H1 (cell line): ENCODE measurements around the gene DOCK1. TPM values are rescaled to one million over a fixed set of nuclear protein-coding genes. Genes with fewer than 3 reads are reported as not detected.

Source experiments
- CTCF ChIA-PET: fragments of 300-600 bp; sonication (Branson Sonifier 250); formaldehyde crosslinking; loops from one replicate; lab custom pipeline; 2021; ENCODE audit not compliant: partially characterized antibody; lab: Charles Lee
- POLR2A ChIA-PET: fragments of 300-600 bp; sonication (Branson Sonifier 250); formaldehyde crosslinking; loops from one replicate; lab custom pipeline; 2021; ENCODE audit warnings: inconsistent platforms; ENCODE audit not compliant: partially characterized antibody; lab: Charles Lee
- DNase-seq, 2 experiments: peaks; one replicate each; pipeline versions ENCODE4 v3.0.0 to v3.0.0-alpha.2; 2010 to 2022; ENCODE audit warnings: low spot score in 2 of 2, low read depth in 1 of 2, mixed read lengths in 1 of 2
- FAIRE-seq: peaks from 2 replicates; lab custom pipeline; 2011; peaks lifted over from hg19 to GRCh38; lab: Jason Lieb, UNC
- H2AFZ ChIP-seq: 2 replicates; pipeline ENCODE4 v1.8.1; 2012; ENCODE audit warnings: low read length, inconsistent platforms
- H2AK5ac ChIP-seq: 2 replicates; pipeline ENCODE4 v1.6.1; 2013; ENCODE audit warnings: low read depth, low read length
- H2BK120ac ChIP-seq: replicated peaks from 2 replicates; pipeline ENCODE3; 2013; ENCODE audit warnings: low read depth, low read length, inconsistent platforms
- H2BK12ac ChIP-seq: 2 replicates; pipeline ENCODE4 v1.6.1; 2013; ENCODE audit warnings: low read depth, low read length
- H2BK15ac ChIP-seq: 2 replicates; pipeline ENCODE4 v1.6.1; 2013; ENCODE audit warnings: low read length
- H2BK20ac ChIP-seq: 2 replicates; pipeline ENCODE4 v1.6.1; 2013; ENCODE audit warnings: low read length
- H2BK5ac ChIP-seq: 2 replicates; pipeline ENCODE4 v1.6.1; 2013; ENCODE audit warnings: low read depth, low read length
- H3K14ac ChIP-seq: 2 replicates; pipeline ENCODE4 v1.6.1; 2013; ENCODE audit warnings: inconsistent platforms; ENCODE audit not compliant: insufficient read length
- H3K18ac ChIP-seq: 2 replicates; pipeline ENCODE4 v1.6.1; 2013; ENCODE audit warnings: low read length; ENCODE audit errors: extremely low read depth
- H3K23ac ChIP-seq: 2 replicates; pipeline ENCODE4 v1.6.1; 2013; ENCODE audit warnings: inconsistent platforms; ENCODE audit not compliant: insufficient read length
- H3K23me2 ChIP-seq: 2 replicates; pipeline ENCODE4 v1.6.1; 2013; ENCODE audit warnings: low read depth, low read length
- H3K27ac ChIP-seq: 2 replicates; pipeline ENCODE4 v1.6.1; 2011; ENCODE audit warnings: low read depth, low read length, inconsistent platforms
- H3K27me3 ChIP-seq, 4 experiments: replicated peaks in 1 of 4; 1 replicate in 1 of 4; 2 replicates in 3 of 4; pipeline versions ENCODE4 v1.6.1 to v1.8.1; 2011 to 2013; ENCODE audit warnings: low read length in 3 of 4, mild to moderate bottlenecking in 3 of 4, inconsistent platforms in 2 of 4, mixed read lengths in 2 of 4, moderate library complexity in 1 of 4; ENCODE audit not compliant: control insufficient read depth in 3 of 4, insufficient read depth in 3 of 4; ENCODE audit errors: extremely low read depth in 1 of 4
- H3K36me3 ChIP-seq, 4 experiments: 2 replicates each; pipeline versions ENCODE4 v1.6.1 to v1.8.1; 2011 to 2013; ENCODE audit warnings: mild to moderate bottlenecking in 4 of 4, low read length in 3 of 4, moderate library complexity in 2 of 4, control low read depth in 1 of 4, inconsistent platforms in 1 of 4; ENCODE audit not compliant: insufficient read depth in 4 of 4, control insufficient read depth in 2 of 4
- H3K4ac ChIP-seq: replicated peaks from 2 replicates; pipeline ENCODE3; 2013; ENCODE audit warnings: low read length, low read depth, mixed read lengths, inconsistent platforms; ENCODE audit not compliant: insufficient read length
- H3K4me1 ChIP-seq, 4 experiments: replicated peaks in 1 of 4; 1 replicate in 1 of 4; 2 replicates in 3 of 4; pipeline versions ENCODE4 v1.6.1 to v1.8.1; 2011 to 2013; ENCODE audit warnings: low read length in 3 of 4, inconsistent platforms in 2 of 4, mixed read lengths in 1 of 4; ENCODE audit not compliant: insufficient read depth in 4 of 4, control insufficient read depth in 3 of 4
- H3K4me2 ChIP-seq, 2 experiments: 2 replicates each; pipeline versions ENCODE4 v1.6.1 to v1.8.1; 2011 to 2013; ENCODE audit warnings: low read depth in 2 of 2, low read length in 2 of 2, control low read depth in 1 of 2, inconsistent platforms in 1 of 2, mild to moderate bottlenecking in 1 of 2; ENCODE audit not compliant: insufficient read depth in 1 of 2
- H3K4me3 ChIP-seq, 4 experiments: fragments of 200-600, 300-600 bp in 1 of 4; sonication (generic), shearing (Covaris generic), sonication (Bioruptor Twin) in 1 of 4; 2 replicates each; pipeline versions ENCODE4 v1.5.1 to v1.8.1; 2011 to 2016; ENCODE audit warnings: low read length in 4 of 4, low read depth in 3 of 4, control low read depth in 2 of 4, inconsistent platforms in 2 of 4, mild to moderate bottlenecking in 2 of 4, mixed read lengths in 1 of 4, moderate library complexity in 1 of 4; ENCODE audit not compliant: insufficient read depth in 2 of 4; ENCODE audit errors: extremely low read depth in 1 of 4
- H3K56ac ChIP-seq: replicated peaks from 2 replicates; pipeline ENCODE3; 2013; ENCODE audit warnings: low read depth, mild to moderate bottlenecking, mixed read lengths, low read length, inconsistent platforms; ENCODE audit not compliant: insufficient read length
- H3K79me1 ChIP-seq: 2 replicates; pipeline ENCODE4 v1.6.1; 2013; ENCODE audit warnings: low read depth, low read length, control low read depth
- H3K79me2 ChIP-seq, 2 experiments: 2 replicates each; pipeline versions ENCODE4 v1.6.1 to v1.8.1; 2012 to 2013; ENCODE audit warnings: low read length in 2 of 2, mild to moderate bottlenecking in 2 of 2, inconsistent platforms in 1 of 2; ENCODE audit not compliant: insufficient read depth in 2 of 2, control insufficient read depth in 1 of 2
- H3K9ac ChIP-seq, 4 experiments: replicated peaks in 1 of 4; 1 replicate in 1 of 4; 2 replicates in 3 of 4; pipeline versions ENCODE4 v1.6.1 to v1.8.1; 2011 to 2013; ENCODE audit warnings: low read depth in 3 of 4, low read length in 3 of 4, control low read depth in 2 of 4, mild to moderate bottlenecking in 2 of 4, moderate library complexity in 2 of 4, inconsistent platforms in 1 of 4; ENCODE audit errors: extremely low read depth in 1 of 4
- H3K9me3 ChIP-seq, 2 experiments: 2 replicates each; pipeline versions ENCODE4 v1.6.1 to v1.8.1; 2012 to 2013; ENCODE audit warnings: mild to moderate bottlenecking in 2 of 2, moderate library complexity in 2 of 2, control low read depth in 1 of 2, inconsistent platforms in 1 of 2, low read depth in 1 of 2, low read length in 1 of 2, mixed read lengths in 1 of 2; ENCODE audit not compliant: insufficient read depth in 2 of 2
- H4K20me1 ChIP-seq, 2 experiments: replicated peaks in 1 of 2; 2 replicates each; pipeline versions ENCODE3 to v1.8.1; 2011 to 2013; ENCODE audit warnings: inconsistent platforms in 2 of 2, low read length in 2 of 2, mild to moderate bottlenecking in 1 of 2; ENCODE audit not compliant: insufficient read depth in 2 of 2, control insufficient read depth in 1 of 2
- H4K5ac ChIP-seq: 2 replicates; pipeline ENCODE4 v1.6.1; 2013; ENCODE audit warnings: low read length, low read depth, mixed read lengths, inconsistent platforms; ENCODE audit not compliant: insufficient read length
- H4K8ac ChIP-seq: 2 replicates; pipeline ENCODE4 v1.8.0; 2013; ENCODE audit warnings: mild to moderate bottlenecking, moderate library complexity, low read length, inconsistent platforms; ENCODE audit not compliant: insufficient read depth; ENCODE audit errors: extremely low read depth
- H4K91ac ChIP-seq: replicated peaks from 2 replicates; pipeline ENCODE3; 2013; ENCODE audit warnings: low read length, mixed read lengths, inconsistent platforms; ENCODE audit not compliant: insufficient read length
- BRCA1 ChIP-seq: IDR thresholded peaks from 2 replicates; pipeline ENCODE4 v1.6.1; 2012; ENCODE audit warnings: low read depth, low read length, improper control_type of control experiment
- CEBPB ChIP-seq: IDR thresholded peaks from 2 replicates; pipeline ENCODE4 v1.6.1; 2012; ENCODE audit warnings: low read depth, low read length
- CHD2 ChIP-seq: IDR thresholded peaks from 2 replicates; pipeline ENCODE4 v1.6.1; 2012; ENCODE audit warnings: low read length, improper control_type of control experiment
- CTBP2 ChIP-seq: IDR thresholded peaks from 2 replicates; pipeline ENCODE4 v1.7.0; 2011; ENCODE audit warnings: borderline replicate concordance, mild to moderate bottlenecking, moderate library complexity, mixed read lengths, low read length; ENCODE audit not compliant: insufficient read depth, insufficient read length
- EGR1 ChIP-seq: IDR thresholded peaks from 2 replicates; pipeline ENCODE4 v1.6.1; 2011; ENCODE audit warnings: low read depth, low read length, borderline replicate concordance
- EZH2 ChIP-seq: fragments of 200-600 bp; sonication (generic); IDR thresholded peaks from 2 replicates; pipeline ENCODE4 v1.7.1; 2012; ENCODE audit warnings: low read depth, mild to moderate bottlenecking, moderate library complexity, low read length, inconsistent platforms; ENCODE audit not compliant: severe bottlenecking
- HDAC6 ChIP-seq: IDR thresholded peaks from one replicate; pipeline ENCODE4 v1.7.1; 2012; ENCODE audit warnings: low read depth, mild to moderate bottlenecking, inconsistent platforms, low read length, moderate library complexity
- KDM4A ChIP-seq: IDR thresholded peaks from one replicate; pipeline ENCODE4 v1.7.1; 2012; ENCODE audit warnings: low read depth, mild to moderate bottlenecking, moderate library complexity, low read length, inconsistent platforms; ENCODE audit not compliant: severe bottlenecking
- SP1 ChIP-seq: IDR thresholded peaks from 2 replicates; pipeline ENCODE4 v1.6.1; 2011; ENCODE audit warnings: low read depth, low read length
- TEAD4 ChIP-seq: IDR thresholded peaks from 2 replicates; pipeline ENCODE4 v1.6.1; 2012; ENCODE audit warnings: low read depth, low read length, inconsistent platforms, mixed read lengths
- YY1 ChIP-seq: IDR thresholded peaks from 2 replicates; pipeline ENCODE4 v1.6.1; 2011; ENCODE audit warnings: low read depth, mild to moderate bottlenecking, low read length
- WGBS, 2 experiments: shearing (Covaris generic) in 1 of 2; methylation state at CpG; one replicate each; pipeline versions ENCODE4 v1.1.6 to v1.1.7; 2013 to 2015; ENCODE audit warnings: low lambda C conversion rate in 2 of 2, mixed read lengths in 2 of 2, inconsistent platforms in 1 of 2, low coverage in 1 of 2, missing lambda C conversion rate in 1 of 2; ENCODE audit not compliant: insufficient replicate concordance in 2 of 2, insufficient coverage in 1 of 2, insufficient read length in 1 of 2; ENCODE audit errors: extremely low coverage in 1 of 2, missing lambda C conversion rate in 1 of 2; 5-methylcytosine and 5-hydroxymethylcytosine counted together
- polyA plus RNA-seq, 7 experiments: library from polyadenylated mRNA; depleted of rRNA in 3 of 7; stranded (reverse) in 5 of 7; unstranded in 2 of 7; fragments of >200 nt in 5 of 7; fragments of 200-250 nt in 2 of 7; gene quantifications; 1 replicate in 5 of 7; 2 replicates in 1 of 7; 4 replicates in 1 of 7; pipeline versions ENCODE4 v1.2.1 to v1.2.3, GENCODE V29; 2011 to 2013; ENCODE audit warnings: missing spikeins in 2 of 7, mixed read lengths in 2 of 7
- total RNA-seq: library from RNA; stranded (reverse); fragmentation: NEBNext Ultra II Directional; extraction: Animal tissue kit (Norgen Biotek cat#: 25700); gene quantifications from 2 replicates; pipeline ENCODE4 v1.2.1, GENCODE V29; 2021
- TF ChIP-seq, protein P1 (sequence below): IDR thresholded peaks from 2 replicates; pipeline ENCODE4 v1.6.1; 2011; ENCODE audit warnings: low read length, improper control_type of control experiment
- TF ChIP-seq, protein P2 (sequence below): IDR thresholded peaks from 2 replicates; pipeline ENCODE4 v1.6.1; 2011; ENCODE audit warnings: low read depth, mild to moderate bottlenecking, low read length; ENCODE audit not compliant: insufficient read depth

Gene DOCK1
- total and polyA plus RNA-seq, 2 of the 8 experiments (the other 6 are each of a cell fraction or from before 2014, with no cell fraction given) = 11.6 to 53.0 TPM

DNA sequence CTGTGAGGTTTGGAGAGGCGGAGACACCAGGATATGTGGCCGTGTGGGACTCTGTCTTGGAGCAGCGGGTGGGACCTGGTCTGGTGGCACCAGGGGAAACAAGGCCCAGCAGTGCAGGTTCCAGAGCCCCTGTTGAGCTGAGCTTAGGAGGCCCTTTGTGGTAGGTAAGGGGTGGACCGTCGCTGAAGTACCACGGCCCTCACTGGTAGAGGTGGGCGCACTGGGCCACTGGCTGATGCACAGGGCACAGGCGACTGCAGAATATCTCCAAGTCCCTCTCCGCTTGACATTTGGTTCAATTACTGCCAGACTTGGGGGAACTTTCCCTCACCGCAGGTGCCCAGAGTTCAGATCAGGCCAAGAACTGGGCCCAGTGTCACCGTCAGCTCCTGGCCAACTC lies 27.3 kb downstream of the DOCK1 start:
- H3K14ac ChIP-seq = no peak overlapping the region
- no peak overlapping the region for H3K56ac ChIP-seq
- no peak overlapping the region for H3K4ac ChIP-seq
- peaks cover 0 to 10% (median 0%) of the 10 kb centered on the region in 4 experiments; a peak in 3 of 8 replicates for H3K36me3 ChIP-seq
- H3K4me1 ChIP-seq = peaks cover 0 to 4% (median 0%) of the 10 kb centered on the region in 4 experiments; a peak in 3 of 7 replicates
- H4K5ac ChIP-seq = no peak overlapping the region
- WGBS, 2 experiments = 91% methylated on average over 11 of the region's 11 CpGs; no CpG with 5 or more reads in 1 of the 2 experiments
- H3K27me3 ChIP-seq = no peaks in the 10 kb centered on the region
- no peak overlapping the region for H2BK120ac ChIP-seq
- H2BK12ac ChIP-seq = no peak overlapping the region
- H4K20me1 ChIP-seq = peaks cover 8 to 16% of the 10 kb centered on the region in 2 experiments
- DNase-seq = no peak
- no peak overlapping the region for H3K4me2 ChIP-seq
- peaks cover 39% of the 10 kb centered on the region for H3K79me1 ChIP-seq
- no peak overlapping the region for H4K91ac ChIP-seq
- H4K8ac ChIP-seq = no peak overlapping the region
- no peaks in the 10 kb centered on the region for H3K9me3 ChIP-seq
- no peak for FAIRE-seq
- ChIA-PET POLR2A (no interaction called here), CTCF (interaction anchor here (1.1 to 1.8 kb wide), 3 partner anchors 10 to 15 kb away, joined by 3 to 4 read pairs (median 4); no protein-coding TSS in a partner anchor)
- no peak overlapping the region for H2BK5ac ChIP-seq
- no peak overlapping the region for H3K9ac ChIP-seq
- no peak overlapping the region for H3K4me3 ChIP-seq
- H3K79me2 ChIP-seq = peaks cover 15 to 91% of the 10 kb centered on the region in 2 experiments
- H3K23me2 ChIP-seq = no peaks in the 10 kb centered on the region
- H2BK15ac ChIP-seq = no peak overlapping the region
- no peak overlapping the region for H2AK5ac ChIP-seq
- H2BK20ac ChIP-seq = no peak overlapping the region
- H3K23ac ChIP-seq = no peak overlapping the region
- no peak overlapping the region for H3K18ac ChIP-seq
- no peak overlapping the region for H2AFZ ChIP-seq
- H3K27ac ChIP-seq = no peak overlapping the region
- TF ChIP-seq KDM4A = no peak
- TF ChIP-seq BRCA1 = no peak
- no peak for TF ChIP-seq EGR1
- TF ChIP-seq, protein P1, sequence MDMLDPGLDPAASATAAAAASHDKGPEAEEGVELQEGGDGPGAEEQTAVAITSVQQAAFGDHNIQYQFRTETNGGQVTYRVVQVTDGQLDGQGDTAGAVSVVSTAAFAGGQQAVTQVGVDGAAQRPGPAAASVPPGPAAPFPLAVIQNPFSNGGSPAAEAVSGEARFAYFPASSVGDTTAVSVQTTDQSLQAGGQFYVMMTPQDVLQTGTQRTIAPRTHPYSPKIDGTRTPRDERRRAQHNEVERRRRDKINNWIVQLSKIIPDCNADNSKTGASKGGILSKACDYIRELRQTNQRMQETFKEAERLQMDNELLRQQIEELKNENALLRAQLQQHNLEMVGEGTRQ = no peak
- no peak for TF ChIP-seq EZH2
- no peak for TF ChIP-seq HDAC6
- TF ChIP-seq YY1 = no peak
- TF ChIP-seq CTBP2 = no peak
- TF ChIP-seq, protein P2, sequence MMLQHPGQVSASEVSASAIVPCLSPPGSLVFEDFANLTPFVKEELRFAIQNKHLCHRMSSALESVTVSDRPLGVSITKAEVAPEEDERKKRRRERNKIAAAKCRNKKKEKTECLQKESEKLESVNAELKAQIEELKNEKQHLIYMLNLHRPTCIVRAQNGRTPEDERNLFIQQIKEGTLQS = no peak
- TF ChIP-seq SP1 = no peak
- no peak for TF ChIP-seq TEAD4
- no peak for TF ChIP-seq CEBPB
- TF ChIP-seq CHD2 = no peak
